PC-9 (cell line): Measurements from ENCODE around the gene TENM4.

Experiments used
- EZH2 ChIP-seq: fragments of 200-600 bp; sonication (generic); IDR thresholded peaks from 2 replicates; pipeline ENCODE4 v1.8.0; 2017; ENCODE audit warnings: antibody characterized with exemption, low read depth
- TF ChIP-seq, protein P1 (sequence below): fragments of 200-600 bp; sonication (generic); conservative IDR thresholded peaks from 2 replicates; pipeline ENCODE4 v1.6.1; 2017; ENCODE audit warnings: mixed run types, antibody characterized with exemption, mild to moderate bottlenecking, moderate library complexity

- TF ChIP-seq, protein P1, sequence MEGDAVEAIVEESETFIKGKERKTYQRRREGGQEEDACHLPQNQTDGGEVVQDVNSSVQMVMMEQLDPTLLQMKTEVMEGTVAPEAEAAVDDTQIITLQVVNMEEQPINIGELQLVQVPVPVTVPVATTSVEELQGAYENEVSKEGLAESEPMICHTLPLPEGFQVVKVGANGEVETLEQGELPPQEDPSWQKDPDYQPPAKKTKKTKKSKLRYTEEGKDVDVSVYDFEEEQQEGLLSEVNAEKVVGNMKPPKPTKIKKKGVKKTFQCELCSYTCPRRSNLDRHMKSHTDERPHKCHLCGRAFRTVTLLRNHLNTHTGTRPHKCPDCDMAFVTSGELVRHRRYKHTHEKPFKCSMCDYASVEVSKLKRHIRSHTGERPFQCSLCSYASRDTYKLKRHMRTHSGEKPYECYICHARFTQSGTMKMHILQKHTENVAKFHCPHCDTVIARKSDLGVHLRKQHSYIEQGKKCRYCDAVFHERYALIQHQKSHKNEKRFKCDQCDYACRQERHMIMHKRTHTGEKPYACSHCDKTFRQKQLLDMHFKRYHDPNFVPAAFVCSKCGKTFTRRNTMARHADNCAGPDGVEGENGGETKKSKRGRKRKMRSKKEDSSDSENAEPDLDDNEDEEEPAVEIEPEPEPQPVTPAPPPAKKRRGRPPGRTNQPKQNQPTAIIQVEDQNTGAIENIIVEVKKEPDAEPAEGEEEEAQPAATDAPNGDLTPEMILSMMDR = no peak
- TF ChIP-seq EZH2 = no peak
These were observed 787.4 kb downstream of the TENM4 start for GRCh38 chr11:78653294-78653909.
